C4-2B (cell line): ENCODE data around the gene UNC13B.
"Not testable (repeated sequence)": the region's sequence is repeated elsewhere in the genome, so short reads cannot be mapped to it uniquely, and the experiment has no call there.

ENCODE experiments used
- H3K27ac ChIP-seq: fragments of 450-650 bp; 2 replicates; pipeline ENCODE4 v1.5.1; 2017
- ZFX ChIP-seq: fragments of 450-650 bp; IDR thresholded peaks from 2 replicates; pipeline ENCODE4 v1.6.1; 2017
- TF ChIP-seq, protein P1 (sequence below): fragments of 450-650 bp; conservative IDR thresholded peaks from 2 replicates; pipeline ENCODE4 v1.5.1; 2017; ENCODE audit warnings: mild to moderate bottlenecking

The UNC13B gene

DNA sequence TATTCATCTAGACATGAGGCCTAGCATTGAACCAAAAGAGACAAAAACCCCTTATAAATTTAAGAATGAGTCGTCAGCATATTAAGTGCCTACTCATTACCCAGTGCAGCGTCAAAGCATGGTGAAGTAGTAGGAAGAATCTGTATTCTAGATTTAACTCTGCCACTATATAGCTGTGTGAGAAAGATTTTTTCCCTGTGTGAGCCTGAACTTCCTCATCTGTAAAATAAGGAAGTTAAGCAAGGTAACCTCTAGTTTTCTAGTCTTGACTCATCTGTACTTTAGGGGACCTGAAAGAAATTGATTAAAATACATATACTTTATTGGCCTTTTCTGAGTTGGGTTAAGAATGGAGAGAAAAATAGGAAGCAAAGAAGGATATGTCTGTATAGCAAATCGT lies 246.0 kb downstream of the UNC13B start:
- TF ChIP-seq, protein P1, sequence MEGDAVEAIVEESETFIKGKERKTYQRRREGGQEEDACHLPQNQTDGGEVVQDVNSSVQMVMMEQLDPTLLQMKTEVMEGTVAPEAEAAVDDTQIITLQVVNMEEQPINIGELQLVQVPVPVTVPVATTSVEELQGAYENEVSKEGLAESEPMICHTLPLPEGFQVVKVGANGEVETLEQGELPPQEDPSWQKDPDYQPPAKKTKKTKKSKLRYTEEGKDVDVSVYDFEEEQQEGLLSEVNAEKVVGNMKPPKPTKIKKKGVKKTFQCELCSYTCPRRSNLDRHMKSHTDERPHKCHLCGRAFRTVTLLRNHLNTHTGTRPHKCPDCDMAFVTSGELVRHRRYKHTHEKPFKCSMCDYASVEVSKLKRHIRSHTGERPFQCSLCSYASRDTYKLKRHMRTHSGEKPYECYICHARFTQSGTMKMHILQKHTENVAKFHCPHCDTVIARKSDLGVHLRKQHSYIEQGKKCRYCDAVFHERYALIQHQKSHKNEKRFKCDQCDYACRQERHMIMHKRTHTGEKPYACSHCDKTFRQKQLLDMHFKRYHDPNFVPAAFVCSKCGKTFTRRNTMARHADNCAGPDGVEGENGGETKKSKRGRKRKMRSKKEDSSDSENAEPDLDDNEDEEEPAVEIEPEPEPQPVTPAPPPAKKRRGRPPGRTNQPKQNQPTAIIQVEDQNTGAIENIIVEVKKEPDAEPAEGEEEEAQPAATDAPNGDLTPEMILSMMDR, result no peak
- no peak for TF ChIP-seq ZFX
- no peak overlapping the region for H3K27ac ChIP-seq

- not testable (repeated sequence) for H3K27ac ChIP-seq
Measured at GRCh38 chr9:35409434-35409833, 247.6 kb downstream of the UNC13B start.

GRCh38 chr9:35414889-35415288 lies 253.1 kb downstream of the UNC13B start:
- TF ChIP-seq ZFX, result no peak
- TF ChIP-seq, protein P1, result no peak
- no peak overlapping the region for H3K27ac ChIP-seq

- H3K27ac ChIP-seq, result no peak overlapping the region
- no peak for TF ChIP-seq ZFX
- TF ChIP-seq, protein P1, result no peak
Measured at GRCh38 chr9:35415402-35416097, 253.7 kb downstream of the UNC13B start.

DNA sequence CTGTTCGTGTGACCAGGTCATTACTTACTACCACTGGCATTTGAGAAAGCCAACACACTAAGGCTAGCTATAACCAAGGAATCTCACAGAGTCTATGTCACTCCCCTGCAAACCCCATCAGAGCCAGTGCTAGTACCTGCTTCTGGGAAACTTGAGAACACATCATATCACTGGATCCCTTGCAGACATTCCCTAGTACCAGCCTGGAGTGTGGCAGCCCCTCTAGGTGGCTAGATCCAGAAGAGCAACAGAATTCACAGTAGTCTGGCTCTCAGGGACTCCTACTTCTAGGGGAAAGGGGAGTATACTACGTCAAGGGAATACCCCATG lies 254.3 kb downstream of the UNC13B start:
- no peak overlapping the region for H3K27ac ChIP-seq
- TF ChIP-seq, protein P1, result no peak
- TF ChIP-seq ZFX, result no peak

DNA sequence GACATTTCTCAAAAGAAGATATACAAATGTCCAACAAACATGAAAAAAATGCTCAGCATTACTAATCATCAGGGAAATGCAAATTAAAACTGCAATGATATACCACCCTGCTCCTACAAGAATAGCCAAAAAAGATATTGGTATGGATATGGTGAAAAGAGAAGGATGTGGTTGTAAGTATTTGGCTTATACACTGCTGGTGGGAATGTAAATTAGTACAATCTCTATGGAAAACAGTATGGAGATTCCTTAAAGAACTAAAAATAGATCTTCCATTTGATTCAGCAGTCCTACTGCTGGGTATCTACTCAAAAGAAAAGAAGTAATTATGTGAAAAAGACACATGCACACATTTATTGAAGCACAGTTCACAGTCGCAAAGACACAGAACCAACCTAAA lies 260.5 kb downstream of the UNC13B start:
- TF ChIP-seq, protein P1, result no peak
- TF ChIP-seq ZFX, result no peak

GRCh38 chr9:35422753-35423152 lies 260.9 kb downstream of the UNC13B start:
- TF ChIP-seq, protein P1, result no peak
- no peak for TF ChIP-seq ZFX
- no peak overlapping the region for H3K27ac ChIP-seq

More for the DNA sequence above, 260.5 kb downstream of the UNC13B start:
- H3K27ac ChIP-seq, result no peak overlapping the region

DNA sequence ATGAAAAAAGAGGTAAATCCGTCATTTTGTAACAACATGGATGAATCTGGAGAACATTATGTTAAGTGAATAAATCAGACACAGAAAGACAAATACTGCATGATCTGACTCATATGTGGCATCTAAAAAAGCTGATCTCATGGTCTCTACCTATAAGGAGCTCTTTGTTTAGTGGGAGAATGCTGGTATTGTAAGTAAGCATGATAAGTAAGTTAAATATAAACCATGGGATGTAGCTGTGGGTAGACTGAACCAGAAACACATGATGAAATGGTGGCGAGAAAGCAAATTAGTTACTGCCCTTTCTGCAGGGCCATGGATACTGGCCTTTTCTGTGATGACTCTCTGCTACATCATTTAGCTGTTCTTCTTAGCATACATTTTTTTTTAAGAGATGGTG lies 261.7 kb downstream of the UNC13B start:
- H3K27ac ChIP-seq, result no peak overlapping the region
- no peak for TF ChIP-seq ZFX
- TF ChIP-seq, protein P1, result no peak
